GM13977 (cell line): Measurements from ENCODE around the gene SCAF4.

Source experiments
- DNase-seq: peaks from one replicate; pipeline ENCODE4 v3.0.0; 2012; ENCODE audit warnings: low spot score
- CTCF ChIP-seq: IDR thresholded peaks from 2 replicates; pipeline ENCODE4 v1.5.1; 2012; ENCODE audit warnings: mild to moderate bottlenecking, control low read depth; ENCODE audit not compliant: insufficient read depth; ENCODE audit errors: extremely low read depth, missing control alignments
- in situ Hi-C: fragments of 300-500 bp; cut with MboI; formaldehyde crosslinking; loops from one replicate; pipeline ENCODE4 v1.12.0; 2022; ENCODE audit warnings: low sequenced_read_pairs, low pct_unique_long_range_greater_than_20kb, mixed read lengths, inconsistent platforms; ENCODE audit not compliant: unreplicated experiment

Gene SCAF4

GRCh38 chr21:31731857-31732596 lies at the start of gene SCAF4:
TSS of gene SCAF4 (minus strand) at chr21:31732118. CDS start at chr21:31731692, 426 bp downstream.
- in situ Hi-C loops, result no loop called here
- no peak for TF ChIP-seq CTCF
- peak; percentile 98 for DNase-seq

GRCh38 chr21:31780944-31781343 lies 49.0 kb upstream of the SCAF4 start:
- in situ Hi-C loops, result no loop called here
- DNase-seq, result no peak
- TF ChIP-seq CTCF, result peak; percentile 24

- TF ChIP-seq CTCF, result no peak
- in situ Hi-C loops, result no loop called here
- DNase-seq, result no peak
These were observed 46.6 kb upstream of the SCAF4 start for GRCh38 chr21:31778546-31778945.

GRCh38 chr21:31777857-31778256 lies 45.9 kb upstream of the SCAF4 start:
- TF ChIP-seq CTCF, result no peak
- in situ Hi-C loops, result no loop called here
- no peak for DNase-seq

- in situ Hi-C loops, result no loop called here
- no peak for TF ChIP-seq CTCF
- no peak for DNase-seq
These were observed 42.1 kb upstream of the SCAF4 start for GRCh38 chr21:31774031-31774430.

- in situ Hi-C loops, result no loop called here
- TF ChIP-seq CTCF, result no peak
- peak; percentile 64 for DNase-seq
These were observed 41.0 kb upstream of the SCAF4 start for GRCh38 chr21:31772674-31773555.
